Peyer's patch (tissue), 4 donors: Measurements from ENCODE around the gene AK5. TPM values are rescaled to one million over a fixed set of nuclear protein-coding genes. Genes with fewer than 3 reads are reported as not detected.

Experiments used
- DNase-seq, 3 donors: peaks; one replicate each; pipeline ENCODE4 v3.0.0-alpha.2; 2017 to 2019
- H3K27ac ChIP-seq, 4 donors: fragments of 200-600 bp; sonication (generic); one replicate each; pipeline ENCODE4 v1.5.1; 2016 to 2019
- H3K27me3 ChIP-seq, 2 donors: fragments of 200-600 bp; sonication (generic); one replicate each; pipeline ENCODE4 v1.5.1; 2019
- H3K36me3 ChIP-seq, 3 donors: fragments of 200-600 bp; sonication (generic); one replicate each; pipeline ENCODE4 v1.5.1; 2016 to 2019
- H3K4me1 ChIP-seq, 4 donors: fragments of 200-600 bp; sonication (generic); one replicate each; pipeline ENCODE4 v1.5.1; 2016 to 2019
- H3K4me3 ChIP-seq, 4 donors: fragments of 200-600 bp; sonication (generic); 1 replicate in 3 of 4; 2 replicates in 1 of 4; pipeline ENCODE4 v1.5.1; 2016 to 2019; ENCODE audit warnings: mild to moderate bottlenecking in 1 of 4
- H3K9me3 ChIP-seq, 4 donors: fragments of 200-600 bp; sonication (generic); one replicate each; pipeline ENCODE4 v1.5.1; 2016 to 2019; ENCODE audit warnings: mild to moderate bottlenecking in 1 of 4
- POLR2A ChIP-seq, 2 donors: fragments of 450-650 bp; IDR thresholded peaks; one replicate each; pipeline ENCODE4 v1.5.1; 2017; ENCODE audit warnings: antibody characterized with exemption in 2 of 2, mild to moderate bottlenecking in 2 of 2, moderate library complexity in 2 of 2
- total RNA-seq, 4 donors: library from RNA; depleted of rRNA; stranded (reverse); fragments of >200 nt; gene quantifications; one replicate each; pipeline ENCODE4 v1.1.0, GENCODE V29; 2016
- TF ChIP-seq, protein P1 (sequence below), 6 experiments: fragments of 450-650 bp in 4 of 6; fragments of 200-600 bp in 2 of 6; sonication (generic) in 1 of 6; IDR thresholded peaks; one replicate each; pipeline ENCODE4 v1.5.1; 2017 to 2019; ENCODE audit warnings: antibody characterized with exemption in 6 of 6, mild to moderate bottlenecking in 3 of 6, moderate library complexity in 1 of 6

Gene AK5
- total RNA-seq, 4 donors from 2014 or later = 5.3 to 12.4 TPM; not detected in 2

DNA sequence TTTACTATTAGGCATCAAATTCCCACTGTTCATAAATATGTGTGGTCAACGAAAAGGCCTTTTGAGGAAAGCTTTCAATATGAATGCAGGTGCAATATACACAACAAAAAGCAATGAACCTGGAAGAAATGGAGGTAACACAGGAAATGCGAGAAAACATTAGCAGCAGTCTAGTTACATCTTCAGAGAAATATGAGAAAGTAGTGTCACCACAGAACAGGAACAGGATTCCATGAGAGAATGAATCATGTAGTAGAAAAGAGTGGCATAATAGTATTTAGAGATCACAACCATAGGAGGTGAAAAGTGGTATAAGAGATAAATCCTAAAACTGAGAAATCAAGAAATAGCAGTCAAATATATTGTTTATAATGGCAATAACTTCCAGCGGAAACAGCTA lies 103.7 kb downstream of the AK5 start:
- no peak overlapping the region for H3K4me3 ChIP-seq

DNA sequence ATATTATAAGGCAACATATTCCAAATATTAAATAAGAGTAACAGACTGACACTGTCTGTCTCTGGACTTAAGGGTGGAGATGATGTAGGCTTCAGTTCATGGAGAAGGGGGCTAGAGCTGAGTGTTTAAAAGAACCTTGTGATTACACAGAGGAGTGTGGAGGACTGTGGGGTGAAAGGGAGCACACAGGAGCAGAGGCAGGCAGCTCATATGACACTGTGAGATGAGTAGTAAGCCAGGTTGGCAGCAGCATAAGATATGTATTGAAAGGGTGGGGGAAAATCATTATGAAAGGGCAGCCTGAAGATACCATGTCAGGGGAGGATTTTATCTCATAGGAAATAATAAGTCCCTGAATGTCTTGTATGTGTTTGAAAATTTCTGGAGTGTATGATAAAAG lies 104.5 kb downstream of the AK5 start:
- no peak for TF ChIP-seq POLR2A (IDR thresholded peaks at IDR 0.05)
- TF ChIP-seq, protein P1, sequence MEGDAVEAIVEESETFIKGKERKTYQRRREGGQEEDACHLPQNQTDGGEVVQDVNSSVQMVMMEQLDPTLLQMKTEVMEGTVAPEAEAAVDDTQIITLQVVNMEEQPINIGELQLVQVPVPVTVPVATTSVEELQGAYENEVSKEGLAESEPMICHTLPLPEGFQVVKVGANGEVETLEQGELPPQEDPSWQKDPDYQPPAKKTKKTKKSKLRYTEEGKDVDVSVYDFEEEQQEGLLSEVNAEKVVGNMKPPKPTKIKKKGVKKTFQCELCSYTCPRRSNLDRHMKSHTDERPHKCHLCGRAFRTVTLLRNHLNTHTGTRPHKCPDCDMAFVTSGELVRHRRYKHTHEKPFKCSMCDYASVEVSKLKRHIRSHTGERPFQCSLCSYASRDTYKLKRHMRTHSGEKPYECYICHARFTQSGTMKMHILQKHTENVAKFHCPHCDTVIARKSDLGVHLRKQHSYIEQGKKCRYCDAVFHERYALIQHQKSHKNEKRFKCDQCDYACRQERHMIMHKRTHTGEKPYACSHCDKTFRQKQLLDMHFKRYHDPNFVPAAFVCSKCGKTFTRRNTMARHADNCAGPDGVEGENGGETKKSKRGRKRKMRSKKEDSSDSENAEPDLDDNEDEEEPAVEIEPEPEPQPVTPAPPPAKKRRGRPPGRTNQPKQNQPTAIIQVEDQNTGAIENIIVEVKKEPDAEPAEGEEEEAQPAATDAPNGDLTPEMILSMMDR (IDR thresholded peaks at IDR 0.05) = no peak
- DNase-seq = no peak
- Histone ChIP-seq H3K9me3 (no peaks in the 10 kb centered on the region), H3K27ac (no peak overlapping the region), H3K4me3 (no peak overlapping the region), H3K27me3 (no peaks in the 10 kb centered on the region), H3K36me3 (no peaks in the 10 kb centered on the region), H3K4me1 (no peaks in the 10 kb centered on the region)

More for the DNA sequence above, 103.7 kb downstream of the AK5 start:
- no peaks in the 10 kb centered on the region for H3K27me3 ChIP-seq
- no peaks in the 10 kb centered on the region for H3K4me1 ChIP-seq
- H3K27ac ChIP-seq = no peak overlapping the region
- H3K36me3 ChIP-seq = no peaks in the 10 kb centered on the region
- DNase-seq = no peak
- no peaks in the 10 kb centered on the region for H3K9me3 ChIP-seq
- TF ChIP-seq POLR2A (IDR thresholded peaks at IDR 0.05) = no peak
- TF ChIP-seq, protein P1 (IDR thresholded peaks at IDR 0.05) = no peak

DNA sequence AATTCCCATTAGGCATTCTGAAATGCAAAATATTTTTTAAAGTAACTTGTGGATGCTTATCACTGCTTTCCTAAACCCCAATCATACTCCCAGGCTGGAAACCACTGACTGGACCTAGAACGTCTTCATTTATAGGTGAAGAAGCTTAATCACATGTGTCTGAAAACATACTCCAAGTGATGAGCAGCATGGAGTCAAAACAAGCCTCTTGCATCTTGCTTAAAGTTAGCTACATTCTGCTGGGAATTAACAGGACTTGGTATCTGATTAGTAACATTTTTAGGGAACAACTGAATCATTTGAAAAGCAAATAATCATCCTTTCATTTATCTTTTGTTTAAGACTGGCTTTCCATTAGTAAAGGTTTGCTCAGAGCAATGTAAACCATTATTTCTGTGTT lies 105.7 kb downstream of the AK5 start:
- no peak for TF ChIP-seq POLR2A (IDR thresholded peaks at IDR 0.05)
- TF ChIP-seq, protein P1 (IDR thresholded peaks at IDR 0.05) = no peak
- DNase-seq = no peak
- no peak overlapping the region for H3K4me3 ChIP-seq

DNA sequence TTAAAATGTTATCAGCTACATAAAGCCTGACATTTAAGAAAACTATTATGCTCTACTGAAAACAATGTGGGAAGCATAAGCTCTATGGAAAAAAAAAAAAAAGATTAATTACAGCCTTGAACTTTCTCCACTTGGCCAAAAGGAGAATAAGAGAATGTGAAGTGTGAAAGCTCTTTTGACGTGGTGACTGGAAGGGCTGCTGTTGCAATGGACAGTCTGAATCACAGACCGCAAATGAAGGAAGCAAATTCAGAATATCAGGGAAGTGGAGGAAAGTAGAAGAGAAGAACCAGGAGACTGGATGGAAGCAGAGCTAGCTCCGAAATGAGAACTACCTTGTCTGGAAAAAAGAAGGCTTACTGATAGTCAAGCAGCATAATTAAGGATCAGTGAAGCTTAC lies 106.8 kb downstream of the AK5 start:
- TF ChIP-seq, protein P1 (IDR thresholded peaks at IDR 0.05) = no peak
- no peak for TF ChIP-seq POLR2A (IDR thresholded peaks at IDR 0.05)
- no peaks in the 10 kb centered on the region for H3K36me3 ChIP-seq
- H3K4me1 ChIP-seq = no peaks in the 10 kb centered on the region
- H3K27me3 ChIP-seq = no peaks in the 10 kb centered on the region
- H3K27ac ChIP-seq = no peak overlapping the region
- H3K9me3 ChIP-seq = no peaks in the 10 kb centered on the region
- H3K4me3 ChIP-seq = no peak overlapping the region
- DNase-seq = no peak

More for the DNA sequence above, 105.7 kb downstream of the AK5 start:
- Histone ChIP-seq H3K4me1 (no peaks in the 10 kb centered on the region), H3K27ac (no peak overlapping the region), H3K9me3 (no peaks in the 10 kb centered on the region), H3K27me3 (no peaks in the 10 kb centered on the region), H3K36me3 (no peaks in the 10 kb centered on the region)

DNA sequence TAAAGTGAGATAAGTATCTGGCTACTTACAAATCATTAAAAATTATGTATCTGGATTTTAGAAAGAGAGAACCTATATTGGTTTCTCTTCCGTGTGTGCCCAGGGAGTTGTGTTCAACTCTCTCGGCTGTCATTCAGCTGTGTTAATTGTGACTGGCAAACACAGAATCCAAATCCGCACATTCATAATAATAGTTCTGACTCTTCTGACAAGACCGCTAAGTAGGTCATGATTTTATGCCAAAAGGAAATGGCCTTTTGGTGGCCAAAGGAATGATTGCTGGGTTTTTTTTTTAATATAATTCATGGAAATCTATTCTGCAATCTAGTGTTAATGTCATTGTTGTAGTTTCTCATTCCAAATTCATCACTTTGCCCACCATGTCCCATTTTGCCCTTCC lies 110.7 kb downstream of the AK5 start:
- Histone ChIP-seq H3K36me3 (no peaks in the 10 kb centered on the region), H3K4me3 (no peak overlapping the region), H3K4me1 (no peaks in the 10 kb centered on the region), H3K27ac (no peak overlapping the region), H3K9me3 (no peaks in the 10 kb centered on the region), H3K27me3 (no peaks in the 10 kb centered on the region)
- TF ChIP-seq, protein P1 (IDR thresholded peaks at IDR 0.05) = no peak
- no peak for TF ChIP-seq POLR2A (IDR thresholded peaks at IDR 0.05)
- DNase-seq = no peak

DNA sequence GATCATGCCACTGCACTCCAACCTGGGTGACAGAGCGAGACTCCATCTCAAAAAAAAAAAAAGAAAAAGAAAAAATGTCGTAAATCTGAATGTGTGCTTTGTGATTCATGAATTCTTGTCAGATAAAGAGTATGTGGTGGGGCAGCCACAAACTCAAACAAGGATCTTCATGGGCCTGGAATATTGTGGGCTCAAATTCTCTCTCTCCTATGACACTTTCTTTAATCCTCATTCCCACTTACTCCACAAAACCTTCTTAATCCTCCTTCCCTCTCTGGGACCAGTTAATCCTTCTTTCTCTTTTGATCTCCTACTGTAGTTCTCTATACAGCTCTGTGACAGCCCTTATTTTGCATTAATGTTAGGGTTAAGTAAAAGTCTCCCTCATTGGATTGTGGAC lies 112.3 kb downstream of the AK5 start:
- no peaks in the 10 kb centered on the region for H3K9me3 ChIP-seq
- no peak for DNase-seq
- H3K27me3 ChIP-seq = no peaks in the 10 kb centered on the region
- H3K36me3 ChIP-seq = no peaks in the 10 kb centered on the region
- H3K27ac ChIP-seq = no peak overlapping the region
- TF ChIP-seq, protein P1 (IDR thresholded peaks at IDR 0.05) = no peak
- TF ChIP-seq POLR2A (IDR thresholded peaks at IDR 0.05) = no peak
- H3K4me1 ChIP-seq = no peaks in the 10 kb centered on the region
- no peak overlapping the region for H3K4me3 ChIP-seq
